Measurements from ENCODE around the gene ABCC11.

DNA sequence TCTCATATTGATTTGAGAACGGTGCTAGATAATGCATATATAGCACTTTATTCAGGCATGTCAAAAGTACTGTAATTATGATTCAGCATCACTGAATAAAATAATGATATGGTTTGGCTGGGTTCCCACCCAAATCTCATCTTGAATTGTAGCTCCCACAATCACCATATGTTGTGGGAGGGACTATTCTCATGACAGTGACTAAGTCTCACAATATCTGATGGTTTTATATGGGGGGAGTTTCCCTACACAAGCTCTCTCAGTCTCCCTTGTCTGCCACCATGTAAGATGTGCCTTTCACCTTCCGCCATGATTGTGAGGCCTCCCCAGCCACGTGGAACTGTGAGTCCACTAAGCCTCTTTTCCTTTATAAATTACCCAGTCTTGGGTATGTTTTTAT is 28.9 kb downstream of the ABCC11 start:
- TF ChIP-seq, protein P1, sequence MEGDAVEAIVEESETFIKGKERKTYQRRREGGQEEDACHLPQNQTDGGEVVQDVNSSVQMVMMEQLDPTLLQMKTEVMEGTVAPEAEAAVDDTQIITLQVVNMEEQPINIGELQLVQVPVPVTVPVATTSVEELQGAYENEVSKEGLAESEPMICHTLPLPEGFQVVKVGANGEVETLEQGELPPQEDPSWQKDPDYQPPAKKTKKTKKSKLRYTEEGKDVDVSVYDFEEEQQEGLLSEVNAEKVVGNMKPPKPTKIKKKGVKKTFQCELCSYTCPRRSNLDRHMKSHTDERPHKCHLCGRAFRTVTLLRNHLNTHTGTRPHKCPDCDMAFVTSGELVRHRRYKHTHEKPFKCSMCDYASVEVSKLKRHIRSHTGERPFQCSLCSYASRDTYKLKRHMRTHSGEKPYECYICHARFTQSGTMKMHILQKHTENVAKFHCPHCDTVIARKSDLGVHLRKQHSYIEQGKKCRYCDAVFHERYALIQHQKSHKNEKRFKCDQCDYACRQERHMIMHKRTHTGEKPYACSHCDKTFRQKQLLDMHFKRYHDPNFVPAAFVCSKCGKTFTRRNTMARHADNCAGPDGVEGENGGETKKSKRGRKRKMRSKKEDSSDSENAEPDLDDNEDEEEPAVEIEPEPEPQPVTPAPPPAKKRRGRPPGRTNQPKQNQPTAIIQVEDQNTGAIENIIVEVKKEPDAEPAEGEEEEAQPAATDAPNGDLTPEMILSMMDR (IDR thresholded peaks at IDR 0.05), result no peak
- no peak for TF ChIP-seq POLR2A (IDR thresholded peaks at IDR 0.05)

Measured in right lobe of liver (tissue), 4 donors.